H9 (cell line): Measurements from ENCODE around the gene SSX2IP. TPM values are rescaled to one million over a fixed set of nuclear protein-coding genes. Genes with fewer than 3 reads are reported as not detected.

Source experiments
- DNase-seq: peaks from one replicate; pipeline ENCODE4 v3.0.0-alpha.2; 2017
- H2AFZ ChIP-seq: one replicate; pipeline ENCODE4 v1.6.1; 2013; ENCODE audit warnings: mild to moderate bottlenecking, low read length, control low read depth, moderate library complexity
- H2AK5ac ChIP-seq: 2 replicates; pipeline ENCODE4 v1.6.1; 2013; ENCODE audit warnings: low read length, control low read depth, mixed read lengths; ENCODE audit not compliant: insufficient read length
- H2BK120ac ChIP-seq: one replicate; pipeline ENCODE4 v1.6.1; 2013; ENCODE audit warnings: low read depth, mild to moderate bottlenecking, low read length, control low read depth, inconsistent platforms; ENCODE audit not compliant: poor library complexity, severe bottlenecking
- H2BK12ac ChIP-seq: 2 replicates; pipeline ENCODE4 v1.6.1; 2013; ENCODE audit warnings: low read length, control low read depth, mixed read lengths, low read depth; ENCODE audit not compliant: insufficient read length
- H2BK15ac ChIP-seq: 2 replicates; pipeline ENCODE4 v1.6.1; 2013; ENCODE audit warnings: low read depth, low read length, control low read depth
- H2BK20ac ChIP-seq: one replicate; pipeline ENCODE4 v1.6.1; 2013; ENCODE audit warnings: low read depth, mild to moderate bottlenecking, low read length, control low read depth, inconsistent platforms; ENCODE audit not compliant: poor library complexity, severe bottlenecking
- H2BK5ac ChIP-seq: 2 replicates; pipeline ENCODE4 v1.6.1; 2013; ENCODE audit warnings: low read length, control low read depth, mixed read lengths; ENCODE audit not compliant: insufficient read length
- H3K14ac ChIP-seq: 2 replicates; pipeline ENCODE4 v1.6.1; 2013; ENCODE audit warnings: low read length, control low read depth; ENCODE audit not compliant: insufficient read depth
- H3K18ac ChIP-seq: 2 replicates; pipeline ENCODE4 v1.6.1; 2013; ENCODE audit warnings: low read depth, mild to moderate bottlenecking, mixed read lengths, low read length, control low read depth; ENCODE audit not compliant: insufficient read length
- H3K23ac ChIP-seq: 2 replicates; pipeline ENCODE4 v1.6.1; 2013; ENCODE audit warnings: low read length, control low read depth, mixed read lengths, low read depth; ENCODE audit not compliant: insufficient read length
- H3K23me2 ChIP-seq: 2 replicates; pipeline ENCODE4 v1.6.1; 2013; ENCODE audit warnings: low read depth, mild to moderate bottlenecking, mixed read lengths, low read length, control low read depth; ENCODE audit not compliant: insufficient read length, poor library complexity, severe bottlenecking
- H3K27ac ChIP-seq: 2 replicates; pipeline ENCODE4 v1.5.1; 2013; ENCODE audit warnings: low read length, control low read depth, mixed read lengths, low read depth; ENCODE audit not compliant: insufficient read length
- H3K27me3 ChIP-seq: 2 replicates; pipeline ENCODE4 v1.6.1; 2013; ENCODE audit warnings: low read length, control low read depth, inconsistent platforms; ENCODE audit not compliant: insufficient read depth
- H3K4ac ChIP-seq: 2 replicates; pipeline ENCODE4 v1.6.1; 2013; ENCODE audit warnings: low read depth, mild to moderate bottlenecking, control low read depth, inconsistent platforms, low read length, moderate library complexity
- H3K4me1 ChIP-seq: 2 replicates; pipeline ENCODE4 v1.6.1; 2013; ENCODE audit warnings: low read length, control low read depth, inconsistent platforms; ENCODE audit not compliant: insufficient read depth
- H3K4me2 ChIP-seq: 2 replicates; pipeline ENCODE4 v1.6.1; 2013; ENCODE audit warnings: low read length, control low read depth, mixed read lengths; ENCODE audit not compliant: insufficient read length, insufficient read depth
- H3K56ac ChIP-seq: 2 replicates; pipeline ENCODE4 v1.6.1; 2013; ENCODE audit warnings: low read depth, mild to moderate bottlenecking, mixed read lengths, low read length, control low read depth; ENCODE audit not compliant: insufficient read length
- H3K79me1 ChIP-seq: 2 replicates; pipeline ENCODE4 v1.6.1; 2013; ENCODE audit warnings: low read depth, mild to moderate bottlenecking, moderate library complexity, low read length, control low read depth, inconsistent platforms; ENCODE audit not compliant: insufficient read depth, poor library complexity, severe bottlenecking
- H3K79me2 ChIP-seq: 2 replicates; pipeline ENCODE4 v1.6.1; 2013; ENCODE audit warnings: low read length, control low read depth, inconsistent platforms; ENCODE audit not compliant: insufficient read depth
- H3K9ac ChIP-seq: 2 replicates; pipeline ENCODE4 v1.6.1; 2013; ENCODE audit warnings: low read length, control low read depth, mixed read lengths; ENCODE audit not compliant: insufficient read length; ENCODE audit errors: extremely low read depth
- H3K9me3 ChIP-seq: one replicate; pipeline ENCODE4 v1.6.1; 2013; ENCODE audit warnings: low read depth, low read length, inconsistent platforms; ENCODE audit not compliant: control insufficient read depth
- H3T11ph ChIP-seq: one replicate; pipeline ENCODE4 v1.6.1; 2013; ENCODE audit warnings: mild to moderate bottlenecking, low read length, control low read depth, inconsistent platforms
- H4K20me1 ChIP-seq: one replicate; pipeline ENCODE4 v1.6.1; 2013; ENCODE audit not compliant: control insufficient read depth, insufficient read length, insufficient read depth
- H4K5ac ChIP-seq: 2 replicates; pipeline ENCODE4 v1.6.1; 2013; ENCODE audit warnings: low read depth, mild to moderate bottlenecking, mixed read lengths, low read length, control low read depth; ENCODE audit not compliant: insufficient read length
- H4K8ac ChIP-seq: replicated peaks from 2 replicates; pipeline ENCODE4 v1.6.1; 2013; ENCODE audit warnings: low read length, control low read depth, mixed read lengths, low read depth; ENCODE audit not compliant: insufficient read length
- H4K91ac ChIP-seq: 2 replicates; pipeline ENCODE4 v1.6.1; 2013; ENCODE audit warnings: low read depth, mild to moderate bottlenecking, moderate library complexity, mixed read lengths, low read length, control low read depth; ENCODE audit not compliant: insufficient read length
- H3K27ac Mint-ChIP-seq, 3 experiments: 2 replicates in 2 of 3; 3 replicates in 1 of 3; pipeline ENCODE4 v1.8.0; 2020 to 2021; ENCODE audit warnings: mixed read lengths in 3 of 3, mild to moderate bottlenecking in 1 of 3, moderate library complexity in 1 of 3
- H3K27me3 Mint-ChIP-seq: 2 replicates; pipeline ENCODE4 v1.8.0; 2021; ENCODE audit warnings: low read depth, mild to moderate bottlenecking, moderate library complexity, mixed read lengths
- H3K36me3 Mint-ChIP-seq, 3 experiments: 2 replicates in 2 of 3; 3 replicates in 1 of 3; pipeline ENCODE4 v1.8.0; 2020 to 2021; ENCODE audit warnings: low read depth in 3 of 3, mixed read lengths in 3 of 3; ENCODE audit not compliant: insufficient read depth in 1 of 3
- H3K4me1 Mint-ChIP-seq, 2 experiments: 2 replicates each; pipeline ENCODE4 v1.8.0; 2020; ENCODE audit warnings: mixed read lengths in 2 of 2
- H3K4me3 Mint-ChIP-seq, 2 experiments: 2 replicates in 1 of 2; 3 replicates in 1 of 2; pipeline ENCODE4 v1.8.0; 2020 to 2021; ENCODE audit warnings: mild to moderate bottlenecking in 2 of 2, mixed read lengths in 2 of 2, moderate library complexity in 1 of 2
- H3K9me3 Mint-ChIP-seq, 2 experiments: 2 replicates in 1 of 2; 3 replicates in 1 of 2; pipeline ENCODE4 v1.8.0; 2020; ENCODE audit warnings: mild to moderate bottlenecking in 2 of 2, mixed read lengths in 2 of 2, moderate library complexity in 1 of 2
- CTCF ChIP-seq: fragments of 200-600 bp; sonication (generic); conservative IDR thresholded peaks from 3 replicates; pipeline ENCODE4 v1.8.0; 2021; ENCODE audit warnings: antibody characterized with exemption, mild to moderate bottlenecking
- WGBS: extraction: QIAGEN DNeasy Blood & Tissue Kit; methylation state at CpG from one replicate; pipeline ENCODE4 v1.1.7; 2013; ENCODE audit warnings: missing lambda C conversion rate, low lambda C conversion rate, mixed read lengths; ENCODE audit not compliant: insufficient read length; ENCODE audit errors: extremely low coverage; 5-methylcytosine and 5-hydroxymethylcytosine counted together
- total RNA-seq: library from RNA; stranded (reverse); gene quantifications from 2 replicates; pipeline ENCODE4 v1.2.1, GENCODE V29; 2021

SSX2IP gene
- total RNA-seq, 1 experiment from 2014 or later, result 19.6 TPM

DNA sequence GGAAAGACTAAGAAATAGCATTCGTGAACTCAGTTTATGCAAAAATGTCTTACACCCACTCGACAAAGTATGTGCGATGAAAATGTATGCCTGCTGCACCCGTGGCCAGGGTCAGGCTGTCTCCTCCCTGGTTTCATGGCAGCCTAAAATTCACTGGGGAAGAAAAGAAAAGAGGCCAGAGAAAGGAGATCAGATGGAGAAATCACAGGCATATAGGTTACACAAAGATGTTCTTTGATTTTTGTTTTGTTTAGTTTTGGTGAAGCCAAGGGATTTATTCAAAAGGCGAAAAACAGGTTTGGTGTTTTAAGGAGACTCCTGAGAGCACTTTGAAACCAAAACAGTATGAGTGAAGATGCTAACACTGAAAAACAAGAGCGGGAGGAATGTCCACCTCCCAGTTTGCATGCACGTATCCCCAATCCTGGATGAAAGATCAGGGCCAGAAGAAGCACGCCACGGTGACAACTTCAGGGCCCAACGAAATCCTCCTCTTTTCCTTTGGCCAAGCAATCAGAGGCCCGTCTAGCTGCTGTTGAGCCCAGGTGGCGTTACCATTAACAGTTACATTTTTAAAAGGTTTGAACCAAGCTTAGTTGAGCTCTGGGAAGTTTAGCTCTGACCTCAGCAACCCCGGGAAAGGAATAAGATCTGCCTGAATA, 992 bp upstream of the SSX2IP start:
- peak; percentile 33 for DNase-seq
- Histone ChIP-seq H3K23me2 (peaks cover 7% of the 10 kb centered on the region), H3K27me3 (no peaks in the 10 kb centered on the region), H3T11ph (no peak overlapping the region), H2BK5ac (no peak overlapping the region), H3K27ac (peak overlapping the region; percentile 3), H3K14ac (peak overlapping the region; percentile 81; the same call in 1 of the 2 replicates), H2AFZ (peak overlapping the region; percentile 9), H3K9ac (peak overlapping the region; percentile 41), H2BK15ac (no peak overlapping the region), H4K20me1 (peaks cover 3% of the 10 kb centered on the region), H4K5ac (no peak overlapping the region), H3K4me2 (peak overlapping the region; percentile 82), H3K79me1 (no peaks in the 10 kb centered on the region), H3K23ac (no peak overlapping the region), H3K18ac (peak overlapping the region; percentile 47), H2BK20ac (no peak overlapping the region), H3K4me1 (peaks cover 9% of the 10 kb centered on the region; the same call in 1 of the 2 replicates), H2BK12ac (no peak overlapping the region), H3K79me2 (peaks cover 12% of the 10 kb centered on the region; the same call in 1 of the 2 replicates), H3K9me3 (no peaks in the 10 kb centered on the region), H3K56ac (no peak overlapping the region), H4K91ac (no peak overlapping the region), H2AK5ac (no peak overlapping the region), H2BK120ac (no peak overlapping the region), H3K4ac (no peak overlapping the region), H4K8ac (no peak overlapping the region)
- Mint-ChIP-seq H3K27ac (peak overlapping the region; percentile 95 to 98 (median 96)), H3K4me3 (peak overlapping the region; percentile 77 to 90), H3K4me1 (peaks cover 29 to 34% of the 10 kb centered on the region in 2 experiments), H3K36me3 (no peaks in the 10 kb centered on the region; a peak in 1 of 7 replicates), H3K9me3 (peaks cover 0 to 4% of the 10 kb centered on the region in 2 experiments; a peak in 2 of 5 replicates), H3K27me3 (no peaks in the 10 kb centered on the region)
- no peak for TF ChIP-seq CTCF
- WGBS, result no CpG with 5 or more reads among the region's 13 CpGs
